HUES64 (cell line): ENCODE results near the gene CST6.

Experiments used
- H3K27ac ChIP-seq: 2 replicates; pipeline ENCODE4 v1.7.0; 2013; ENCODE audit warnings: low read depth, low read length, inconsistent platforms
- H3K27me3 ChIP-seq: 2 replicates; pipeline ENCODE4 v1.6.1; 2013; ENCODE audit warnings: mild to moderate bottlenecking, low read length; ENCODE audit not compliant: insufficient read depth
- H3K36me3 ChIP-seq: 2 replicates; pipeline ENCODE4 v1.6.1; 2013; ENCODE audit warnings: mild to moderate bottlenecking, low read length; ENCODE audit not compliant: insufficient read depth
- H3K4me1 ChIP-seq: 2 replicates; pipeline ENCODE4 v1.6.1; 2013; ENCODE audit warnings: mild to moderate bottlenecking, low read length, moderate library complexity; ENCODE audit not compliant: insufficient read depth
- H3K4me3 ChIP-seq: 2 replicates; pipeline ENCODE4 v1.5.1; 2013; ENCODE audit warnings: mild to moderate bottlenecking, low read length, moderate library complexity
- H3K9ac ChIP-seq: 2 replicates; pipeline ENCODE4 v1.6.1; 2013; ENCODE audit warnings: mild to moderate bottlenecking, low read depth, low read length
- H3K9me3 ChIP-seq: 2 replicates; pipeline ENCODE4 v1.6.1; 2013; ENCODE audit warnings: low read depth, low read length; ENCODE audit not compliant: insufficient read depth
- WGBS: fragments of 150-250, 120-280 bp; methylation state at CpG from one replicate; pipeline ENCODE4 v1.1.7; 2013; ENCODE audit warnings: missing lambda C conversion rate; 5-methylcytosine and 5-hydroxymethylcytosine counted together

CST6 gene

DNA sequence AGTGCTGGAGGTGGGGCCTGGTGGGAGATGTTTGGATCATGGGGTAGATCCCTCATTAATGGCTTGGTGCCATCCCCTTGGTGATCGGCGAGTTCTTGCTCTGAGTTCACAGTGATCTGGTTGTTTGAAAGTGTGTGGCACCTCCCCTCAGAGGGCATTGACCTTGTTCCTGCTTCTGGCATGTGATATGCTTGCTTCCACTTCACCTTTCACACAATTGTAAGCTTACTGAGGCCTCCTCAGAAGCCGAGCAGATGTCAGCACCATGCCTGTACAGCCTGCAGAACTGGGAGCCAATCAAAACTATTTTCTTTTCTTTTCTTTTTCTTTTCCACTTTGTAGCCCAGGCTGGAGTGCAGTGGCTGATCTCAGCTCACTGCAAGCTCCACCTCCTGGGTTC, 25.5 kb downstream of the CST6 start:
- no peak overlapping the region for H3K27ac ChIP-seq
- 96% methylated on average over 3 of the region's 3 CpGs for WGBS
- H3K9ac ChIP-seq, result no peak overlapping the region
- no peak overlapping the region for H3K4me3 ChIP-seq
- no peaks in the 10 kb centered on the region for H3K4me1 ChIP-seq
- peaks cover 9% of the 10 kb centered on the region; the same call in 1 of the 2 replicates for H3K36me3 ChIP-seq
- no peaks in the 10 kb centered on the region for H3K9me3 ChIP-seq
- H3K27me3 ChIP-seq, result no peaks in the 10 kb centered on the region

DNA sequence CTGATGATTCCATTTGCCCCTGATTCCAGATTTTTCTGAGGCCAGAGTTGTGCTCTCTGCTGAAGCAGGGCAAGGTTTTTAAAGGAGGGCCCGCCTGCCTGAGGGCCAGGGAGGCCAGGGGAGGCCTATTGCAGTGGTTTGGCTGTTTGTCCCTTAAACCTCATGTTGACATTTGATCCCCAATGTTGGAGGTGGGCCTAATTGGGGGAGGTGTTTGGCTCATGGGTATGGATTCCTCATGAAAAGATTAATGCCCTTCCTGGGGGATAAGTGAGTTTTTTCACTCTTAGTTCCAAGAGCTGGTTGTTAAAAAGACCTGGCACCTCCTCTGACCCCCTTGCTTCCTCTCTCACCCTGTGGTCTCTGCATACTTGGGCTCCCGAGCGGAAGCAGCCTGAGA, 28.0 kb downstream of the CST6 start:
- Histone ChIP-seq H3K36me3 (peaks cover 25% of the 10 kb centered on the region), H3K4me1 (no peaks in the 10 kb centered on the region), H3K4me3 (no peak overlapping the region), H3K27me3 (no peaks in the 10 kb centered on the region), H3K9me3 (no peaks in the 10 kb centered on the region), H3K27ac (no peak overlapping the region), H3K9ac (no peak overlapping the region)
- WGBS, result 92% methylated on average over 3 of the region's 3 CpGs

DNA sequence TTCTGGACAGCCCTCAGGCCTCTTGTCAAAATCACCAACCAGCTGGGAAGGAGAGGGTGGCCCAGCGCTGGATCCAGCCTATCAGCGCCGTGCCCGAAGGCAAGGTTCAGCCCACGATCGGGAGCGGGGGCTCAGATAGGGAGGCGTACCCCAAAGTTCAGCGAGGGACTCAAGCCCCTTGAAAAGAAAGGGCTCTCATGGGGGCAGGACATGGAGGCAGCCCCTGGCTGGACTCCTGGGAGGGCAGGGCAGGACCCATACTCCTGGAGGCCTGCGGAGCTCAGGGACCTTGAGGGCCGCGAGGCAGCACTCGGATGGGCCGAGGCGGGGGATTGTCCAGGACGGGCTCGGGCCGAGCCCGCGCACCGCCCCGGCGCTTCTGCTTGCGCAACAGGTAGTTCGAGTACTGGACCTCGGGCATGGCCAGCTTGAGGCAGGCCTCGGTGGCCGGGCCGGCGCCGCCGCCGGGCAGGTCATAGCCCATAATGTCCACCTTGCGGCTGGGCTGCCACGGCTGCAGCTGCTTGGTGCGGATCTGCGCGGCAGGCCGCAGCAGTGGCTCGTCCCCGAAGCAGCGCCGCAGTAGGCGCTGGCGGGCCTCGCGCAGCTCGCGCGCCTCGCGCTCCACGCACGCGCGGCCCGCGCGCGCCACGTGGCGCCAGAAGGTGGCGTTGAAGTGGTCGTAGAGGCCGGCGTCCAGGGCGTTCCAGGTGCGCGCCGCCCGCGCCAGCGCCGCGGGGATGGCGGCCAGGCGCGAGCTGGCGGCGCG, 30.6 kb downstream of the CST6 start:
- Histone ChIP-seq H3K27me3 (no peaks in the 10 kb centered on the region), H3K36me3 (peaks cover 25% of the 10 kb centered on the region), H3K4me3 (no peak overlapping the region), H3K27ac (no peak overlapping the region), H3K4me1 (no peaks in the 10 kb centered on the region), H3K9me3 (no peaks in the 10 kb centered on the region), H3K9ac (no peak overlapping the region)
- 96% methylated on average over 81 of the region's 81 CpGs for whole genome bisulfite sequencing

DNA sequence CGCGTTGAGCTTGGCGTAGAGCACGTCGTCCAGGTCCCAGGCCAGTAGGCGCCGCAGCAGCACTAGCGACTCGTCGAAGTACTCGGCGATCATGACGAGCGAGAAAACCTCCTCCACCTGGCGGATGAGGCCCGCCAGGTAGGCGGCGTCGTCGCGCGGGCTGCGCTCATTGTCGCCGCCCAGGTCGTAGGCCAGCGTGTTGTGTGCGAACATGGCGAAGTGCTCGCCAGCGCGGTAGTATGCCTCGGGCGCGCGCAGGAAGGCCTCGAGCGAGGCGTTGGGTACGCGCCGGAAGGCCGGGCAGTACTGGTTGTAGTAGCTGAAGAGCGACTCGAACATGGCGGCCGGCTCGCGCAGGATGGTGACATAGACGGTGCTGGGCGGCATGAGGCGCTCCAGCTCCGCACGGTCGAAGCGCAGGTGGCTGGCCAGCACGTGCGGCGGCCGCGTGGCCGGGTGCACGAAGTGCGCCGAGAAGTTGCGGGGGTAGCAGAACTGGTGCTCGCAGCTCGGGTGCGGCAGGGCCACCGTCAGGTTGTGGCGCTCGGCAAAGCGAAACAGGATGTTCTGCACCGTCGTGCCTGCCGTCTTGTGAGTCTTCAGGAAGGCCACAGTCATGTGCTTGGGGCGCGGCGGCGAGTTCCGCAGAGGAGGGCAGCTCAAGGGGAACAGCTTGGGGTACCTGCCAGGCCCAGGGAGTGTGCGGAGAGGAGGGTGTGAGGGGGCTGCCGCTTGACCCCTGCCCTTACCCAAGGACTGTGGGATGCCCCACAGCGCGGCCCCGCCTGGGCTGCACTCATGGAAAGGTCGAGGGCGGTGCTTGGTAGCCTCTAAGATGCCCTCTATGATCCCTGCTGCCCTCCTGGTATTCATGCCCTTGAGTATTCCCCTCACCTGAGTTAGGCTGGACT, 31.4 kb downstream of the CST6 start:
- Histone ChIP-seq H3K9ac (no peak overlapping the region), H3K36me3 (peaks cover 25% of the 10 kb centered on the region), H3K27me3 (no peaks in the 10 kb centered on the region), H3K4me3 (no peak overlapping the region), H3K27ac (no peak overlapping the region), H3K4me1 (0 out of 2 replicates have a peak, but pooled peaks cover 5% of the 10 kb centered on the region), H3K9me3 (no peaks in the 10 kb centered on the region)
- 96% methylated on average over 88 of the region's 88 CpGs for WGBS

DNA sequence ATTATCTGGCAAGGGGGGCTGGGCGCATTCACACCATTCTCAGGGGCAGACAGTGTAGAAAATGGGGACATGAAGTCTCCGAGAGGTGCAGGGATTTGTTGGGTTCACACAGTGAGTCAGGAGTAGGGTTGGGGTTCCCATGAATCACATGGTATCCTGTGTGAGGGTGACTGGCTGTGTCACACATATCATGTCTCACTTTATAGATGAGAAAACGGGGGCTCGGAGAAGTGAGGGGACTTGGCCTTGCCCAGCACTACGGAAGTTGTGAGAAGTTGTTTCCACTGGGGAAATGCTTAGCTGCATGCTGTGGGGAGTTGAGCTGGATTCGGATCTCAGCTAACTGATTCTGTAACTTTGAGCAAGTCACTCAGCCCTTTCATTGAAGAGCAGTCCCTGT, 32.9 kb downstream of the CST6 start:
- Histone ChIP-seq H3K9me3 (no peaks in the 10 kb centered on the region), H3K27me3 (no peaks in the 10 kb centered on the region), H3K4me3 (no peak overlapping the region), H3K27ac (no peak overlapping the region), H3K36me3 (peaks cover 25% of the 10 kb centered on the region), H3K4me1 (peaks cover 11% of the 10 kb centered on the region), H3K9ac (no peak overlapping the region)
- 79% methylated on average over 6 of the region's 6 CpGs for WGBS

DNA sequence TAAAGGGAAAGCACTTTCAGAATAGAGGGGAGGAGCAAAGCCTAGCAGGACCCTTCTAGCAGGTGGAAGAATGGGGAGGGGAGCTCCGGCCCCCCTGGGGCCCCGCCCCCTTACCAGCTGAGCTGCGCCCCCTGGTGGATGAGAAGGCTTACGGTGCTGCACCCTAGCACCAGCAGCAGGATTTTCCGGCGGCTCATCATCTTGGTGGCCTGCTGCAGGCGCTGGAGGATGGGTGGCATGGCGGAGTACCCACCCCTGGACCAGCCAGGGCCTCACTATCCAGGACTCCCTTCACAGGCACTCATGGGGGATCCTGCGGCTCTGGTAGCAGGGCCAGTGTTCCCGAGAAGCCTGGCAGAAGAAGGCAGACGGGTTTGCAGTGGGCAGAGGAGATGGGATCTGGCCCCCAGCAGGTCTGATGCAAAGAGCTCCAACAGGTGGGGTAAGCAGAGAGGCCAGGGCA, 33.4 kb downstream of the CST6 start:
- Histone ChIP-seq H3K27me3 (no peaks in the 10 kb centered on the region), H3K4me3 (no peak overlapping the region), H3K9ac (no peak overlapping the region), H3K27ac (no peak overlapping the region), H3K36me3 (peaks cover 25% of the 10 kb centered on the region), H3K4me1 (peaks cover 11% of the 10 kb centered on the region), H3K9me3 (no peaks in the 10 kb centered on the region)
- 26% methylated on average over 11 of the region's 11 CpGs for WGBS

DNA sequence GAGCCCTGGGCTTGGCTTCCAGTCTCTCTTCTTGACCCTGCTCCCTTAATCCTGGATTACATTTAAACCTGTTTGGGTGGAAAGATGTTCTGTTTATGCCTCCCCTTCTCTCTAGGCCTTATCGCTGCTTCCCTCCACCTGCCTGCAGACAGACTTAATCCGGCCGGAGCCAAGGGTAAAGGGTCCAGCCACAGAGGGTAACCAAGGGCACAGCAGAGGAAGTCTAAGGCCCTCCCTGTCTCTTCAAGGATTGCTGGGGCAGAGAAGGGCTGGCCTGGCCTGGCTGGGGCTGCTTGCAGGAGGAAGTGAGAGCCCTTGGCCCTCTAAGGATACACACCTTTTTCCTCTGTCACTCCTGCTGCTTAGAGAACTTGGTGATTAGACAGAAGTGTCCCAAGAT, 35.1 kb downstream of the CST6 start:
- H3K9ac ChIP-seq, result no peak overlapping the region
- H3K36me3 ChIP-seq, result peaks cover 20% of the 10 kb centered on the region
- H3K9me3 ChIP-seq, result no peaks in the 10 kb centered on the region
- WGBS, result 85% methylated on average over 3 of the region's 3 CpGs
- H3K27me3 ChIP-seq, result no peaks in the 10 kb centered on the region
- H3K27ac ChIP-seq, result no peak overlapping the region
- H3K4me3 ChIP-seq, result no peak overlapping the region
- peaks cover 22% of the 10 kb centered on the region for H3K4me1 ChIP-seq

DNA sequence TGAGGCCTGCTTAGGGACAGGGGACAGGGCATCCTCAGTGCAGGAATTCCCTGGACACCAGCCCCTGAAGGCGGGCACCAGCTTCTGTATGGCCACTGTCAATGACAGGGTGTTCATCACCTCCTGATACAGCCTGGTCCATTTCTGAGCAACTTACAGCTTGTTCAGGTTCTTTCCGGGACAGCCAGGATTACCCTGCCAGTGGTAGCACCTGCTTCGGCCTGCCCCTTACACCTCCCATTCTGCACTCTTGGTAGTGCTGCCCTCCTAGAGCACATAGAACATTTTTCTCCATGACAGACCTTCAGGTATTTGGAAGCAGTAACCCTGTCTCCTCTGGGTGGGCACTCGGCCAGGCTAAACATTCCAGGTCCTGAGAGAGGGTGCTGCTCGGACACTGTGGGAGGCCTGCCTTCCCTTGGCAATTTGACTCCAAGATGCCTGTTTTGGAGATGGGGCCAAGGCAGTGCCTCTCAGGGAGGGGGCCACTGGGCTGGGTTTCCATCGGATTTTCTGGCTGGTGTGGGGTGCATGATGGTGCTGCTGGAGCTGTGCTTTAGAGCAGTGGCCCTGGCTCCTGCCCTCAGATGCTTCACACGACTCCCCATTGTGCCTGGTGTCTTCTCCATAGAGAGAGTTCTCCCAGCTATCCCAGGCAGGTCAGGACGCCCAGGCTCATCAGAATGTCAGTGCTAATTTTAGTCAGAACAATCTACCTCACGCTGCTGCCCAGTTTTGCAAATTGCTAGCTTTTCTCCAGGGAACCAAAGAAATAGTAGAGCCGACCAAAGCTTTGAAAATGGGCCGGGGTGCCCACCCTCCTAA, 35.9 kb downstream of the CST6 start:
- Histone ChIP-seq H3K4me3 (peak overlapping the region; percentile 73), H3K36me3 (peaks cover 15% of the 10 kb centered on the region), H3K27me3 (no peaks in the 10 kb centered on the region), H3K9me3 (no peaks in the 10 kb centered on the region), H3K27ac (no peak overlapping the region), H3K9ac (0 out of 2 replicates have a peak overlapping the region, but pooled peaks have one; percentile 17), H3K4me1 (peaks cover 22% of the 10 kb centered on the region)
- 87% methylated on average over 11 of the region's 11 CpGs for WGBS

DNA sequence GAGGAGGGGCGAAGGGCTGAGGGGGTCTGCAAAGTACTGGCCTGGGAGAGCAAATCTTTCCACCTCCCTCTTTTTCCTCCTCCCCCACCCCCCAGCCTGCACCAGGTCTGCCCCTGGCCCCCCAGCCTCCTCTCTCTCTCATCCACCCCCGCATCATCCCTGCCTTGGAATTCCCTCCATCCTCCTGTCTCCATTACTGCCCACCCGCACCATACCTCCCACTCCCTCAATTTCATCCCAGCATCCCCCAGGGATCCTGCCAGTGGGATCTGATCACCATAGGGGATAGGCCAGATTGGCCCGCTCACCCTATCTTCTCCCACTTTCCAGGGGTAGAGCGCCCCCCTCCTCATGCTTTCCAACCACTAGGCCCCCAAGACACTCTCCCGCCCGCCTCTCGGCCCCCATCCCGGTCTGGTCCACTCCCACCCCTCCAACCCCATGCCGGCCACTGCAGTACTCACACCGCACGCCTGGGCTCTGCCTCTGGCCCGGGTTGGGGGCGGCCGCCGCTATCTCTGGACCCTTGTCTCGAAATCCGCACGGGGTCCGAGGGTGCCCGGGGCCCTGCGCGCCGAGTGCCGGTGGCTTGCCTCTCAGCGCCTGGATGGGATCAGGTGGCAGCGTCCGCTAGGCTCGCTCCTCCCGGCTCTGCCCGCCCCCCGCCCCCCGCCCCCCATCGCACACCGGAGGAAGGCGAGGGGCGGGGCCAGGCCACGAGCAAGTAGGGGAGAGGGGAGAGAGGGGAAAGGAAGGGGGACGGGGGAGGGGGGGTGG, 36.9 kb downstream of the CST6 start, which contains the start of gene GAL3ST3:
TSS of gene GAL3ST3 (minus strand) at position 615 of the 777 bp plus-strand sequence. CDS start 3,746 bp downstream, outside the sequence.
- Histone ChIP-seq H3K27me3 (no peaks in the 10 kb centered on the region), H3K27ac (no peak within 1 kb of the TSS), H3K4me1 (peaks cover 25% of the 10 kb centered on the region), H3K4me3 (peak within 1 kb of the TSS; percentile 73), H3K9me3 (no peaks in the 10 kb centered on the region), H3K36me3 (peaks cover 15% of the 10 kb centered on the region), H3K9ac (peak within 1 kb of the TSS; percentile 63)
- 1% methylated on average over 30 of the region's 39 CpGs for WGBS

DNA sequence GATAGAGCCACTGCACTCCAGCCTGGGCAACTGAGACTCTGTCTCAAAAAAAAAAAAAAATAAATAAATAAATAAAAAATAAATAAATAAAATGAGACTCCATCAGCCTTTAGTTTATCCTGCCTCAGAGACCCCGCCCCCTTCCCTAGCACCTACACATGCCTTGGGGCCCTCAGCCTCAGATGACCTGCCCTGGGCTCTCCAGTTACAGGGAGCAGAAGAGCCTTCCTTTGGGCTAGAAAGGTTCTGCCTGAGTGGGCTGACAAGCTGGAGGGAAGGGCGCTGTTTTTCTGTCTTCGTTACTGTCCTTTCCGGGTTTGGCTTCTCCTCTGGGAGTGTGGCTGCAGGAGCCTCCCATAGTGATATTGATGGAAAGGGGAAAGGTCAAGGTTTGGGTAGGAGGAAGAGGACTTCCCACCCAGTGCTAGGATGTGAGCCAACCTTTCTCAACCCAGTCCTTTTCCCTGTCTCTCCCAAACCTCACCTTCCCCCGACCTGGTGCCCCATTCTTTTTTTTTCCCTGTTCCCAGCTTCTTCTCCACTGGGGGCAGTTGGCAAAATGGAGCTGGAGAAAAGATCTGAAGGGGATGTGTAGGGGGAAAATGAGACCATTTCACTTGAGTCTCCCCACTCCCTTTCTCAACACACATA, 38.9 kb downstream of the CST6 start:
- peak overlapping the region; percentile 95 for H3K27ac ChIP-seq
- peaks cover 23% of the 10 kb centered on the region for H3K36me3 ChIP-seq
- 78% methylated on average over 5 of the region's 5 CpGs for WGBS
- H3K9me3 ChIP-seq, result no peaks in the 10 kb centered on the region
- peak overlapping the region; percentile 80; the same call in 1 of the 2 replicates for H3K9ac ChIP-seq
- H3K4me1 ChIP-seq, result peaks cover 25% of the 10 kb centered on the region
- H3K4me3 ChIP-seq, result peak overlapping the region; percentile 98
- no peaks in the 10 kb centered on the region for H3K27me3 ChIP-seq
